Measurements from ENCODE around the gene CACNA1A. TPM values are rescaled to one million over a fixed set of nuclear protein-coding genes. Genes with fewer than 3 reads are reported as not detected.

CACNA1A gene
- total RNA-seq, 1 donor from 2014 or later, result 0.42 TPM

GRCh38 chr19:13411899-13412298 lies 94.4 kb downstream of the CACNA1A start:
- H3K27ac Mint-ChIP-seq (ENCODE audit: unreplicated experiment), result no peak overlapping the region
- no peak for TF ChIP-seq CTCF (IDR thresholded peaks at IDR 0.05)
- H3K27me3 Mint-ChIP-seq (ENCODE audit: low read depth), result peaks cover 15% of the 10 kb centered on the region
- no peak for DNase-seq (ENCODE audit: low spot score)
- no peaks in the 10 kb centered on the region for H3K36me3 Mint-ChIP-seq (ENCODE audit: low read depth)
- no peaks in the 10 kb centered on the region for H3K9me3 Mint-ChIP-seq (ENCODE audit: low read depth)
- no peaks in the 10 kb centered on the region for H3K4me1 Mint-ChIP-seq (ENCODE audit: low read depth)
- H3K4me3 Mint-ChIP-seq (ENCODE audit: unreplicated experiment), result no peak overlapping the region

GRCh38 chr19:13410946-13411345 lies 95.3 kb downstream of the CACNA1A start:
- no peak for DNase-seq (ENCODE audit: low spot score)
- TF ChIP-seq CTCF (IDR thresholded peaks at IDR 0.05), result no peak
- H3K36me3 Mint-ChIP-seq (ENCODE audit: low read depth), result no peaks in the 10 kb centered on the region
- no peaks in the 10 kb centered on the region for H3K4me1 Mint-ChIP-seq (ENCODE audit: low read depth)
- no peak overlapping the region for H3K4me3 Mint-ChIP-seq (ENCODE audit: unreplicated experiment)
- no peaks in the 10 kb centered on the region for H3K9me3 Mint-ChIP-seq (ENCODE audit: low read depth)
- peaks cover 18% of the 10 kb centered on the region for H3K27me3 Mint-ChIP-seq (ENCODE audit: low read depth)
- H3K27ac Mint-ChIP-seq (ENCODE audit: unreplicated experiment), result no peak overlapping the region

GRCh38 chr19:13408889-13409518 lies 97.3 kb downstream of the CACNA1A start:
- no peaks in the 10 kb centered on the region for H3K9me3 Mint-ChIP-seq (ENCODE audit: low read depth)
- no peak overlapping the region for H3K27ac Mint-ChIP-seq (ENCODE audit: unreplicated experiment)
- peaks cover 18% of the 10 kb centered on the region for H3K27me3 Mint-ChIP-seq (ENCODE audit: low read depth)
- no peak for TF ChIP-seq CTCF (IDR thresholded peaks at IDR 0.05)
- no peaks in the 10 kb centered on the region for H3K36me3 Mint-ChIP-seq (ENCODE audit: low read depth)
- no peaks in the 10 kb centered on the region for H3K4me1 Mint-ChIP-seq (ENCODE audit: low read depth)
- DNase-seq (ENCODE audit: low spot score), result no peak
- no peak overlapping the region for H3K4me3 Mint-ChIP-seq (ENCODE audit: unreplicated experiment)

- Mint-ChIP-seq H3K27ac (ENCODE audit: unreplicated experiment) (no peak overlapping the region), H3K9me3 (ENCODE audit: low read depth) (peaks cover 11% of the 10 kb centered on the region), H3K27me3 (ENCODE audit: low read depth) (peaks cover 11% of the 10 kb centered on the region), H3K4me1 (ENCODE audit: low read depth) (peaks cover 3% of the 10 kb centered on the region), H3K4me3 (ENCODE audit: unreplicated experiment) (no peak overlapping the region), H3K36me3 (ENCODE audit: low read depth) (no peaks in the 10 kb centered on the region)
- no peak for TF ChIP-seq CTCF (IDR thresholded peaks at IDR 0.05)
- DNase-seq (ENCODE audit: low spot score), result no peak
These were observed 102.0 kb downstream of the CACNA1A start for GRCh38 chr19:13404236-13404635.

- Mint-ChIP-seq H3K36me3 (ENCODE audit: low read depth) (no peaks in the 10 kb centered on the region), H3K4me3 (ENCODE audit: unreplicated experiment) (no peak overlapping the region), H3K9me3 (ENCODE audit: low read depth) (peaks cover 11% of the 10 kb centered on the region), H3K27ac (ENCODE audit: unreplicated experiment) (no peak overlapping the region), H3K4me1 (ENCODE audit: low read depth) (peaks cover 12% of the 10 kb centered on the region), H3K27me3 (ENCODE audit: low read depth) (no peaks in the 10 kb centered on the region)
- no peak for TF ChIP-seq CTCF (IDR thresholded peaks at IDR 0.05)
- no peak for DNase-seq (ENCODE audit: low spot score)
These were observed 104.9 kb downstream of the CACNA1A start for GRCh38 chr19:13401388-13401787.

All from chondrocyte (in vitro differentiated cells).